ENCODE data around the gene SLC5A2. TPM values are rescaled to one million over a fixed set of nuclear protein-coding genes. Genes with fewer than 3 reads are reported as not detected.

SLC5A2 gene
- total RNA-seq, 1 donor: under 0.01 TPM

GRCh38 chr16:31489298-31489564 is 6.3 kb downstream of the SLC5A2 start:
- no peak overlapping the region for H3K4me3 ChIP-seq (ENCODE audit: low read depth, low read length)
- DNase-seq (ENCODE audit: low read depth): no peak
- no peak for TF ChIP-seq CTCF (IDR thresholded peaks at IDR 0.05; ENCODE audit: insufficient read depth, low read depth, low read length)

- H3K4me3 ChIP-seq (ENCODE audit: low read depth, low read length): no peak overlapping the region
- no peak for TF ChIP-seq CTCF (IDR thresholded peaks at IDR 0.05; ENCODE audit: insufficient read depth, low read depth, low read length)
- no peak for DNase-seq (ENCODE audit: low read depth)
Observed at GRCh38 chr16:31489616-31490584, 7.0 kb downstream of the SLC5A2 start.

DNA sequence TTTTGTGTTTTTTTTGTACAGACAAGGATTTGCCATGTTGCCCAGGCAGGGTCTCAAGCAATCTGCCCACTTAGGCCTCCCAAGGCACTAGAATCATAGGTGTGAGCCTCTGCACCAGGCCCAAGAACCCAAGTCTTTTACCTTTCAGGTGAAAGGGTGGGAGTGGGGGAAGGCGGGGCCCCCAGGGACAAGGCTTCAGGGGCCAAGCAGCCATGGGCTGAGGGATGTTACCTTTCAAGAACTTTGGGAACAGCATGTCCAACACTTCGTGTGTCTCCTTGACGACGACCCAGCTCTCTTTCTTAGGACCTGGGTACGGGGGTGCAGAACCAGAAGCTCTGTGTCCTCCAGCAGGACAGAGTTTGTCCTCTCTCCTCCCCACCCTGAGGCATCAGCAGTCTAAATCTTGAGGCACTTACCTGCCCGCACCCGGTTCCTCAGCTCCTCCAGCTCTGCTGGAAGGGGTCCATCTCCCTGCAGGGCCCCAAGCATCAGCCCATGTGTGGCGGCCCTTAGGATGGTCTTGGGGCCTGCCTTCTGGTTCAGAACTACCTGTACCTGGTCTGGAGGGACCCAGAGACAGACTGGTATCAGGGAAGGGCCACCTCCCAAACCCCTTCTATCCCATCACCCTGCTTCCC is 9.0 kb downstream of the SLC5A2 start:
- no peak for TF ChIP-seq CTCF (IDR thresholded peaks at IDR 0.05; ENCODE audit: insufficient read depth, low read depth, low read length)
- DNase-seq (ENCODE audit: low read depth): no peak

DNA sequence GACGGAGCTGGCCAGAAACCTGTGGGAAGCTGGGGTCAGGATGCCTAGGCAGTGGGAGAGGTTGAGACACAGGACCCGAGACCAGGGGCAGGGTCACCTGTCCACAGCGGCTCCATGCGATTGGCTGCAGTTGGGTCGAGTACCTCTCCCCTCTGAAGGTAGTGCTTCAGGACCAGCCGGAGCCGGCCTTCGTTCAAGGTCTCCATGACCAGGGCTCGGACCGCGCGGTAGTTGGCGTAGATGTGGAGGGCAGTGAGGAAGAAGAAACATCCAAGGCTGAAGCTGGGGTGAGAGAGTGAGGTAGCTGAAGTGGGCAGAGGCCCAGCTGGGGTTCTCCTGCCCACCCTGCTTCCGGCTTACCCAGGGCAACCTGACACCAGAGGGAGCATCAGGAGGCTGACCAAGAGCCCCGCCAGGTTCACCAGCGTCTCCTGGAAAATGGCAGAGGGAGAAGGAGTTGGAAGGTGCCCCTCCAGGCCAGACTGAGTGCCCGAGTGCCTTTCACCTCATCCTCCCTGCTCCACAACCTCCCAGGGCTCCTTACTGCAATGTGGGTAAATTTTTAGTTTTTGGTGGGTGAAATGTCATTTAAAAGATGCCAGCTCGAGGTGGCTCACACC is 10.7 kb downstream of the SLC5A2 start:
- H3K4me3 ChIP-seq (ENCODE audit: low read depth, low read length): no peak overlapping the region
- TF ChIP-seq CTCF (IDR thresholded peaks at IDR 0.05; ENCODE audit: insufficient read depth, low read depth, low read length): no peak
- no peak for DNase-seq (ENCODE audit: low read depth)

More for the DNA sequence above, 9.0 kb downstream of the SLC5A2 start:
- H3K4me3 ChIP-seq (ENCODE audit: low read depth, low read length): no peak overlapping the region

DNA sequence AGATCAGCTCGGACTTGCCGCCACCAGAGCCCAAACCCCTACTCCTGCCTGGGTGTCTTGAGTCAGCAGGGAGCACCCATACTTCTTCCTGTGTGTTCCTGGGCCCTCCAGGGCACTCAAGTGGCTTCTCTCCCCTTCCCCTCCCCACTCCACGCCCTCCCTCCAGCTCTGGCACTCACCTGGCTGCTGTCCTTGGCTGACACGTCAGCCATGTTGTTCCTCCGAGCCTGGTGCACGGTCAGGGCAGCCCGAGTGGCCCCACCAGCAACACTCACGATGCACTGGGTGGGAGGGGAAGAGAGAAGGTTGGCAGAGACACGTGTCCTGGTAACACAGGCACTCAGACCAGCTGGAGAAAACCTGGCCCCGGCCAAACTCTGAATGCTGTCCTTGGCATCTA is 13.7 kb downstream of the SLC5A2 start:
- no peak overlapping the region for H3K4me3 ChIP-seq (ENCODE audit: low read depth, low read length)
- TF ChIP-seq CTCF (IDR thresholded peaks at IDR 0.05; ENCODE audit: insufficient read depth, low read depth, low read length): no peak
- no peak for DNase-seq (ENCODE audit: low read depth)

GRCh38 chr16:31498493-31498892 is 15.6 kb downstream of the SLC5A2 start:
- no peak overlapping the region for H3K4me3 ChIP-seq (ENCODE audit: low read depth, low read length)
- no peak for DNase-seq (ENCODE audit: low read depth)
- no peak for TF ChIP-seq CTCF (IDR thresholded peaks at IDR 0.05; ENCODE audit: insufficient read depth, low read depth, low read length)

Data from fibroblast of villous mesenchyme (primary cell).